Stomach (tissue), 9 donors: ENCODE measurements around the gene HSD11B1L. TPM values are rescaled to one million over a fixed set of nuclear protein-coding genes. Genes with fewer than 3 reads are reported as not detected.

ENCODE experiments used
- DNase-seq, 2 donors: peaks; one replicate each; pipeline versions ENCODE4 v3.0.0 to v3.0.0-alpha.2; 2013 to 2019
- H3K27ac ChIP-seq, 5 donors: fragments of 200-600 bp in 4 of 5; sonication (generic) in 4 of 5; one replicate each; pipeline ENCODE4 v1.5.1; 2013 to 2019; ENCODE audit warnings: mild to moderate bottlenecking in 1 of 5, moderate library complexity in 1 of 5
- H3K27me3 ChIP-seq, 3 donors: fragments of 200-600 bp; sonication (generic); one replicate each; pipeline ENCODE4 v1.5.1; 2017 to 2019; ENCODE audit warnings: mixed run types in 1 of 3
- H3K36me3 ChIP-seq, 4 donors: fragments of 200-600 bp; sonication (generic); 1 replicate in 3 of 4; 2 replicates in 1 of 4; pipeline ENCODE4 v1.5.1; 2016 to 2019
- H3K4me1 ChIP-seq, 4 donors: fragments of 200-600 bp; sonication (generic); one replicate each; pipeline ENCODE4 v1.5.1; 2016 to 2019
- H3K4me3 ChIP-seq, 4 donors: fragments of 200-600 bp; sonication (generic) in 3 of 4; one replicate each; pipeline ENCODE4 v1.5.1; 2016 to 2019; ENCODE audit warnings: mild to moderate bottlenecking in 1 of 4
- H3K9me3 ChIP-seq, 4 donors: fragments of 200-600 bp; sonication (generic); one replicate each; pipeline ENCODE4 v1.5.1; 2016 to 2019
- CTCF ChIP-seq, 7 experiments: fragments of 450-650 bp in 4 of 7; fragments of 200-600 bp in 3 of 7; sonication (generic) in 3 of 7; IDR thresholded peaks; one replicate each; pipeline ENCODE4 v1.5.1; 2016 to 2019; ENCODE audit warnings: antibody characterized with exemption in 7 of 7, control low read depth in 2 of 7, mild to moderate bottlenecking in 1 of 7
- EP300 ChIP-seq: sonication (generic); formaldehyde crosslinking; IDR thresholded peaks from one replicate; pipeline ENCODE4 v1.6.1; 2017; ENCODE audit warnings: antibody characterized with exemption
- POLR2A ChIP-seq, 4 donors: fragments of 450-650 bp; IDR thresholded peaks; one replicate each; pipeline ENCODE4 v1.6.1; 2016; ENCODE audit warnings: antibody characterized with exemption in 4 of 4, control low read depth in 2 of 4, mild to moderate bottlenecking in 1 of 4, moderate library complexity in 1 of 4
- POLR2AphosphoS5 ChIP-seq, 3 donors: sonication (generic); formaldehyde crosslinking; IDR thresholded peaks; one replicate each; pipeline ENCODE4 v1.6.1; 2016; ENCODE audit warnings: antibody characterized with exemption in 3 of 3
- WGBS, 5 donors: extraction: QIAGEN DNeasy Blood & Tissue Kit in 3 of 5; methylation state at CpG; one replicate each; pipeline versions ENCODE4 v1.1.5 to v1.1.7; 2013 to 2018; 5-methylcytosine and 5-hydroxymethylcytosine counted together
- intact Hi-C: fragments of 100-400 bp; cut with DNase I; formaldehyde crosslinking; loops from one replicate; pipeline ENCODE4 v1.15.1; 2023; ENCODE audit warnings: low total_unique reads
- polyA plus RNA-seq, 3 donors: library from polyadenylated mRNA; stranded (reverse); fragments of 200-250 nt; gene quantifications; one replicate each; pipeline ENCODE4 v1.2.3, GENCODE V29; 2013
- total RNA-seq, 5 donors: library from RNA; depleted of rRNA; stranded (reverse); fragments of >200 nt; gene quantifications; one replicate each; pipeline versions ENCODE4 v1.1.0 to v1.2.3, GENCODE V29; 2014 to 2016
- donor health status: healthy with polysubstance abuse.
- donor health status: Bipolar disorder and iron deficiency.
- donor health status: healthy.

Gene HSD11B1L
- total and polyA plus RNA-seq, 8 donors = 0.89 to 26.8 (median 5.4) TPM

DNA sequence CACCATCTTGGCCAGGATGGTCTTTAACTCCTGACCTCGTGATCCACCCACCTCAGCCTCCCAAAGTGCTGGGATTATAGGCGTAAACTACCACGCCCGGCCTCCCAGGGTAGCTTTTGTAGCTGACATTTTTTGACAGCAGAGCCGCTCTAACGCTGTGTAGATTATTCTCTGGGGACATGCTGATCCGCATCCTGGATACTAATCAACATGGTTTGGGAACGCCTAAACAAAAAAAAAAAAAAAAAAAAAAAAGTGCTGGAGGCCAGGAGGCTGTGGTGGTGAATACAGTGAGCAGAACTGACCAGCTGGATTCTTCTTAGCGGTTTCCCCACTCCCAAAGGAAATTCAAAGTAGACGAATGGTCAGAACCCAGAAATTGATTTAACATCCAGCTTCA, 34.0 kb downstream of the HSD11B1L start:
- H3K36me3 ChIP-seq = peaks cover 42 to 61% (median 55%) of the 10 kb centered on the region in 4 donors
- DNase-seq = no peak
- peaks cover 16 to 30% (median 25%) of the 10 kb centered on the region in 4 donors for H3K4me1 ChIP-seq
- H3K9me3 ChIP-seq = no peaks in the 10 kb centered on the region
- intact Hi-C loops = no loop called here
- no peak overlapping the region for H3K4me3 ChIP-seq
- TF ChIP-seq CTCF (IDR thresholded peaks at IDR 0.05) (no peak), POLR2A (IDR thresholded peaks at IDR 0.05) (no peak)
- H3K27me3 ChIP-seq = no peaks in the 10 kb centered on the region
- H3K27ac ChIP-seq = no peak overlapping the region
- 83 to 94% (median 90%) methylated on average over 10 of the region's 10 CpGs for WGBS, 5 donors

- Histone ChIP-seq H3K4me3 (no peak overlapping the region), H3K9me3 (no peaks in the 10 kb centered on the region), H3K4me1 (peaks cover 18 to 37% (median 28%) of the 10 kb centered on the region in 4 donors), H3K27me3 (no peaks in the 10 kb centered on the region), H3K27ac (no peak overlapping the region), H3K36me3 (peaks cover 17 to 35% (median 30%) of the 10 kb centered on the region in 4 donors)
- 76 to 86% (median 80%) methylated on average over 8 of the region's 8 CpGs for WGBS, 5 donors
- intact Hi-C loops = no loop called here
- DNase-seq = no peak
- TF ChIP-seq CTCF (IDR thresholded peaks at IDR 0.05) (no peak), POLR2AphosphoS5 (IDR thresholded peaks at IDR 0.05) (no peak), EP300 (no peak), POLR2A (IDR thresholded peaks at IDR 0.05) (no peak)
These were observed 36.5 kb downstream of the HSD11B1L start for GRCh38 chr19:5717215-5717935.

- Histone ChIP-seq H3K4me1 (peaks cover 18 to 37% (median 28%) of the 10 kb centered on the region in 4 donors), H3K27ac (peak overlapping the region in 2 of 5 donors; percentile 96 to 99), H3K36me3 (peaks cover 9 to 28% (median 23%) of the 10 kb centered on the region in 4 donors), H3K9me3 (no peaks in the 10 kb centered on the region), H3K4me3 (peak overlapping the region in 2 of 4 donors; percentile 93 to 99), H3K27me3 (no peaks in the 10 kb centered on the region)
- no peak for DNase-seq
- WGBS, 5 donors = 67 to 79% (median 71%) methylated on average over 14 of the region's 14 CpGs
- intact Hi-C loops = no loop called here
- TF ChIP-seq CTCF (IDR thresholded peaks at IDR 0.05) (no peak), EP300 (no peak), POLR2AphosphoS5 (IDR thresholded peaks at IDR 0.05) (no peak), POLR2A (IDR thresholded peaks at IDR 0.05) (no peak)
These were observed 37.3 kb downstream of the HSD11B1L start for GRCh38 chr19:5718037-5718578.

- Histone ChIP-seq H3K4me3 (peak overlapping the region; percentile 93 to 99 (median 98)), H3K27ac (peak overlapping the region in 4 of 5 donors; percentile 95 to 99 (median 96)), H3K36me3 (peaks cover 3 to 22% (median 16%) of the 10 kb centered on the region in 4 donors), H3K4me1 (peaks cover 18 to 37% (median 28%) of the 10 kb centered on the region in 4 donors), H3K27me3 (no peaks in the 10 kb centered on the region), H3K9me3 (no peaks in the 10 kb centered on the region)
- 16 to 26% (median 22%) methylated on average over 11 of the region's 11 CpGs for WGBS, 5 donors
- no peak for TF ChIP-seq POLR2A (IDR thresholded peaks at IDR 0.05)
- no peak for TF ChIP-seq POLR2AphosphoS5 (IDR thresholded peaks at IDR 0.05)
- no peak for TF ChIP-seq CTCF (IDR thresholded peaks at IDR 0.05)
- TF ChIP-seq EP300 = no peak
- intact Hi-C loops = no loop called here
- DNase-seq = no peak
These were observed 37.9 kb downstream of the HSD11B1L start for GRCh38 chr19:5718579-5719273.
